WTC11 (cell line): ENCODE measurements around the gene EFEMP2. TPM values are rescaled to one million over a fixed set of nuclear protein-coding genes. Genes with fewer than 3 reads are reported as not detected.

Experiments used
- ARID4B ChIP-seq: sonication (generic); formaldehyde crosslinking; IDR thresholded peaks from 2 replicates; pipeline ENCODE4 v1.8.0; 2023; ENCODE audit warnings: missing genetic modification reagents, mild to moderate bottlenecking, borderline replicate concordance
- CBFB ChIP-seq: sonication (generic); formaldehyde crosslinking; IDR thresholded peaks from 2 replicates; pipeline ENCODE4 v1.8.1; 2022; ENCODE audit warnings: mild to moderate bottlenecking, low read depth, missing genetic modification reagents
- ELF4 ChIP-seq: sonication (generic); formaldehyde crosslinking; IDR thresholded peaks from 2 replicates; pipeline ENCODE4 v1.8.1; 2022; ENCODE audit warnings: low read depth, mild to moderate bottlenecking, moderate library complexity, missing genetic modification reagents
- ETV6 ChIP-seq: sonication (generic); formaldehyde crosslinking; IDR thresholded peaks from 2 replicates; pipeline ENCODE4 v1.8.1; 2022; ENCODE audit warnings: mild to moderate bottlenecking, missing genetic modification reagents
- FOXJ3 ChIP-seq: sonication (generic); formaldehyde crosslinking; IDR thresholded peaks from 2 replicates; pipeline ENCODE4 v1.9.0; 2021; ENCODE audit warnings: missing genetic modification reagents, mild to moderate bottlenecking, borderline replicate concordance
- FOXK1 ChIP-seq: sonication (generic); formaldehyde crosslinking; IDR thresholded peaks from 2 replicates; pipeline ENCODE4 v1.8.0; 2022; ENCODE audit warnings: mild to moderate bottlenecking, moderate library complexity, missing genetic modification reagents
- GRHL2 ChIP-seq: fragments of 250-450 bp; sonication (Bioruptor Pico); IDR thresholded peaks from 2 replicates; pipeline ENCODE4 v1.8.0; 2022; ENCODE audit warnings: mild to moderate bottlenecking, moderate library complexity; ENCODE audit not compliant: insufficient replicate concordance, severe bottlenecking
- JUN ChIP-seq: sonication (generic); formaldehyde crosslinking; IDR thresholded peaks from 2 replicates; pipeline ENCODE4 v1.8.0; 2023; ENCODE audit warnings: mild to moderate bottlenecking, missing genetic modification reagents
- MAX ChIP-seq: sonication (generic); formaldehyde crosslinking; IDR thresholded peaks from 2 replicates; pipeline ENCODE4 v1.8.0; 2022; ENCODE audit warnings: mild to moderate bottlenecking, missing genetic modification reagents
- MYBL2 ChIP-seq: sonication (generic); formaldehyde crosslinking; IDR thresholded peaks from 2 replicates; pipeline ENCODE4 v1.8.1; 2023; ENCODE audit warnings: mild to moderate bottlenecking, moderate library complexity, missing genetic modification reagents
- NFATC4 ChIP-seq: fragments of 250-450 bp; sonication (Bioruptor Pico); IDR thresholded peaks from 2 replicates; pipeline ENCODE4 v1.9.0; 2021; ENCODE audit warnings: mild to moderate bottlenecking
- NFE2L1 ChIP-seq: sonication (generic); formaldehyde crosslinking; IDR thresholded peaks from 2 replicates; pipeline ENCODE4 v1.8.1; 2023; ENCODE audit warnings: missing genetic modification reagents
- NR1H2 ChIP-seq: sonication (generic); formaldehyde crosslinking; IDR thresholded peaks from 2 replicates; pipeline ENCODE4 v1.9.0; 2021; ENCODE audit warnings: mild to moderate bottlenecking, moderate library complexity, missing genetic modification reagents
- TEAD4 ChIP-seq: sonication (generic); formaldehyde crosslinking; IDR thresholded peaks from 2 replicates; pipeline ENCODE4 v1.8.0; 2022; ENCODE audit warnings: mild to moderate bottlenecking, missing genetic modification reagents
- TP53 ChIP-seq: sonication (generic); formaldehyde crosslinking; IDR thresholded peaks from 2 replicates; pipeline ENCODE4 v1.8.1; 2023; ENCODE audit warnings: mild to moderate bottlenecking, missing genetic modification reagents
- ZNF232 ChIP-seq: sonication (generic); formaldehyde crosslinking; IDR thresholded peaks from 2 replicates; pipeline ENCODE4 v1.8.0; 2022; ENCODE audit warnings: mild to moderate bottlenecking, missing genetic modification reagents
- ZNF423 ChIP-seq: fragments of 250-450 bp; sonication (Bioruptor Pico); IDR thresholded peaks from 2 replicates; pipeline ENCODE4 v2.1.2; 2022; ENCODE audit warnings: mild to moderate bottlenecking, moderate library complexity
- ZSCAN18 ChIP-seq: fragments of 250-450 bp; sonication (Bioruptor Pico); IDR thresholded peaks from 2 replicates; pipeline ENCODE4 v2.1.2; 2022; ENCODE audit warnings: mild to moderate bottlenecking, moderate library complexity
- total RNA-seq: library from RNA; stranded (reverse); gene quantifications from 3 replicates; pipeline ENCODE4 v1.2.3, GENCODE V29; 2021
- TF ChIP-seq, protein P1 (sequence below): sonication (generic); formaldehyde crosslinking; IDR thresholded peaks from 2 replicates; pipeline ENCODE4 v1.8.1; 2023; ENCODE audit warnings: mild to moderate bottlenecking, moderate library complexity, missing genetic modification reagents
- TF ChIP-seq, protein P2 (sequence below): sonication (generic); formaldehyde crosslinking; IDR thresholded peaks from 2 replicates; pipeline ENCODE4 v1.8.1; 2022; ENCODE audit warnings: mild to moderate bottlenecking, moderate library complexity, missing genetic modification reagents
- TF ChIP-seq, protein P3 (sequence below): sonication (generic); formaldehyde crosslinking; conservative IDR thresholded peaks from 2 replicates; pipeline ENCODE4 v1.8.1; 2023; ENCODE audit warnings: mild to moderate bottlenecking, low read depth, missing genetic modification reagents, moderate library complexity
- TF ChIP-seq, protein P4 (sequence below): sonication (generic); formaldehyde crosslinking; IDR thresholded peaks from 2 replicates; pipeline ENCODE4 v1.8.1; 2022; ENCODE audit warnings: mild to moderate bottlenecking, missing genetic modification reagents, moderate library complexity, borderline replicate concordance
- TF ChIP-seq, protein P5 (sequence below): sonication (generic); formaldehyde crosslinking; IDR thresholded peaks from 2 replicates; pipeline ENCODE4 v1.8.1; 2022; ENCODE audit warnings: low read depth, mild to moderate bottlenecking, moderate library complexity, missing genetic modification reagents, borderline replicate concordance

The EFEMP2 gene
- total RNA-seq, 1 experiment from 2014 or later, result 14.2 TPM

- TF ChIP-seq MAX, result peak; percentile 95
- no peak for TF ChIP-seq ZSCAN18 (CRISPR knock-in tag)
- TF ChIP-seq FOXK1 (CRISPR knock-in tag), result peak; percentile 55; the same call in 1 of the 2 replicates
- TF ChIP-seq TEAD4 (CRISPR knock-in tag), result no peak
- TF ChIP-seq NFE2L1, result 0 out of 2 replicates have a peak, but pooled peaks have one; percentile 20
- no peak for TF ChIP-seq JUN (CRISPR knock-in tag)
- TF ChIP-seq MYBL2 (CRISPR knock-in tag), result 0 out of 2 replicates have a peak, but pooled peaks have one; percentile 17
- TF ChIP-seq, protein P1, sequence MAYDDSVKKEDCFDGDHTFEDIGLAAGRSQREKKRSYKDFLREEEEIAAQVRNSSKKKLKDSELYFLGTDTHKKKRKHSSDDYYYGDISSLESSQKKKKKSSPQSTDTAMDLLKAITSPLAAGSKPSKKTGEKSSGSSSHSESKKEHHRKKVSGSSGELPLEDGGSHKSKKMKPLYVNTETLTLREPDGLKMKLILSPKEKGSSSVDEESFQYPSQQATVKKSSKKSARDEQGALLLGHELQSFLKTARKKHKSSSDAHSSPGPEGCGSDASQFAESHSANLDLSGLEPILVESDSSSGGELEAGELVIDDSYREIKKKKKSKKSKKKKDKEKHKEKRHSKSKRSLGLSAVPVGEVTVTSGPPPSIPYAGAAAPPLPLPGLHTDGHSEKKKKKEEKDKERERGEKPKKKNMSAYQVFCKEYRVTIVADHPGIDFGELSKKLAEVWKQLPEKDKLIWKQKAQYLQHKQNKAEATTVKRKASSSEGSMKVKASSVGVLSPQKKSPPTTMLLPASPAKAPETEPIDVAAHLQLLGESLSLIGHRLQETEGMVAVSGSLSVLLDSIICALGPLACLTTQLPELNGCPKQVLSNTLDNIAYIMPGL (CRISPR knock-in tag), result peak; percentile 82
- TF ChIP-seq ELF4 (CRISPR knock-in tag), result no peak
- TF ChIP-seq, protein P2, sequence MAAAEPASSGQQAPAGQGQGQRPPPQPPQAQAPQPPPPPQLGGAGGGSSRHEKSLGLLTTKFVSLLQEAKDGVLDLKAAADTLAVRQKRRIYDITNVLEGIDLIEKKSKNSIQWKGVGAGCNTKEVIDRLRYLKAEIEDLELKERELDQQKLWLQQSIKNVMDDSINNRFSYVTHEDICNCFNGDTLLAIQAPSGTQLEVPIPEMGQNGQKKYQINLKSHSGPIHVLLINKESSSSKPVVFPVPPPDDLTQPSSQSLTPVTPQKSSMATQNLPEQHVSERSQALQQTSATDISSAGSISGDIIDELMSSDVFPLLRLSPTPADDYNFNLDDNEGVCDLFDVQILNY (CRISPR knock-in tag), result no peak; the same call in 1 of the 2 replicates
- TF ChIP-seq ARID4B (CRISPR knock-in tag), result peak; percentile 45; the same call in 1 of the 2 replicates
- TF ChIP-seq CBFB (CRISPR knock-in tag), result no peak
- TF ChIP-seq NR1H2 (CRISPR knock-in tag), result no peak
- TF ChIP-seq, protein P3, sequence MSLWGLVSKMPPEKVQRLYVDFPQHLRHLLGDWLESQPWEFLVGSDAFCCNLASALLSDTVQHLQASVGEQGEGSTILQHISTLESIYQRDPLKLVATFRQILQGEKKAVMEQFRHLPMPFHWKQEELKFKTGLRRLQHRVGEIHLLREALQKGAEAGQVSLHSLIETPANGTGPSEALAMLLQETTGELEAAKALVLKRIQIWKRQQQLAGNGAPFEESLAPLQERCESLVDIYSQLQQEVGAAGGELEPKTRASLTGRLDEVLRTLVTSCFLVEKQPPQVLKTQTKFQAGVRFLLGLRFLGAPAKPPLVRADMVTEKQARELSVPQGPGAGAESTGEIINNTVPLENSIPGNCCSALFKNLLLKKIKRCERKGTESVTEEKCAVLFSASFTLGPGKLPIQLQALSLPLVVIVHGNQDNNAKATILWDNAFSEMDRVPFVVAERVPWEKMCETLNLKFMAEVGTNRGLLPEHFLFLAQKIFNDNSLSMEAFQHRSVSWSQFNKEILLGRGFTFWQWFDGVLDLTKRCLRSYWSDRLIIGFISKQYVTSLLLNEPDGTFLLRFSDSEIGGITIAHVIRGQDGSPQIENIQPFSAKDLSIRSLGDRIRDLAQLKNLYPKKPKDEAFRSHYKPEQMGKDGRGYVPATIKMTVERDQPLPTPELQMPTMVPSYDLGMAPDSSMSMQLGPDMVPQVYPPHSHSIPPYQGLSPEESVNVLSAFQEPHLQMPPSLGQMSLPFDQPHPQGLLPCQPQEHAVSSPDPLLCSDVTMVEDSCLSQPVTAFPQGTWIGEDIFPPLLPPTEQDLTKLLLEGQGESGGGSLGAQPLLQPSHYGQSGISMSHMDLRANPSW, result no peak
- TF ChIP-seq, protein P4, sequence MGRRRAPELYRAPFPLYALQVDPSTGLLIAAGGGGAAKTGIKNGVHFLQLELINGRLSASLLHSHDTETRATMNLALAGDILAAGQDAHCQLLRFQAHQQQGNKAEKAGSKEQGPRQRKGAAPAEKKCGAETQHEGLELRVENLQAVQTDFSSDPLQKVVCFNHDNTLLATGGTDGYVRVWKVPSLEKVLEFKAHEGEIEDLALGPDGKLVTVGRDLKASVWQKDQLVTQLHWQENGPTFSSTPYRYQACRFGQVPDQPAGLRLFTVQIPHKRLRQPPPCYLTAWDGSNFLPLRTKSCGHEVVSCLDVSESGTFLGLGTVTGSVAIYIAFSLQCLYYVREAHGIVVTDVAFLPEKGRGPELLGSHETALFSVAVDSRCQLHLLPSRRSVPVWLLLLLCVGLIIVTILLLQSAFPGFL (CRISPR knock-in tag), result no peak
- no peak for TF ChIP-seq ZNF232 (CRISPR knock-in tag)
- no peak for TF ChIP-seq GRHL2 (CRISPR knock-in tag)
- TF ChIP-seq TP53 (CRISPR knock-in tag), result no peak
- no peak for TF ChIP-seq FOXJ3 (CRISPR knock-in tag)
- TF ChIP-seq ZNF423 (CRISPR knock-in tag), result no peak
- TF ChIP-seq, protein P5, sequence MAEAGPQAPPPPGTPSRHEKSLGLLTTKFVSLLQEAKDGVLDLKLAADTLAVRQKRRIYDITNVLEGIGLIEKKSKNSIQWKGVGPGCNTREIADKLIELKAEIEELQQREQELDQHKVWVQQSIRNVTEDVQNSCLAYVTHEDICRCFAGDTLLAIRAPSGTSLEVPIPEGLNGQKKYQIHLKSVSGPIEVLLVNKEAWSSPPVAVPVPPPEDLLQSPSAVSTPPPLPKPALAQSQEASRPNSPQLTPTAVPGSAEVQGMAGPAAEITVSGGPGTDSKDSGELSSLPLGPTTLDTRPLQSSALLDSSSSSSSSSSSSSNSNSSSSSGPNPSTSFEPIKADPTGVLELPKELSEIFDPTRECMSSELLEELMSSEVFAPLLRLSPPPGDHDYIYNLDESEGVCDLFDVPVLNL (CRISPR knock-in tag), result no peak
- no peak for TF ChIP-seq NFATC4
- TF ChIP-seq ETV6 (CRISPR knock-in tag), result no peak; the same call in 1 of the 2 replicates
These were observed 26.9 kb upstream of the EFEMP2 start (continued) for GRCh38 chr11:65899356-65900124.
